ENCODE data around the gene CFAP410.

CFAP410 gene

GRCh38 chr21:44338971-44339910, at the start of gene CFAP410:
Gene CFAP410, minus strand, starts transcription at chr21:44339390. Its CDS starts 196 bp downstream, at chr21:44339194.
- DNase-seq: peak; percentile 97

GRCh38 chr21:44384968-44385367, 45.8 kb upstream of the CFAP410 start:
- DNase-seq: no peak

- no peak for DNase-seq
Measured at GRCh38 chr21:44383216-44383615, 44.0 kb upstream of the CFAP410 start.

GRCh38 chr21:44382536-44382935, 43.3 kb upstream of the CFAP410 start:
- no peak for DNase-seq

- DNase-seq: no peak
Measured at GRCh38 chr21:44381874-44382273, 42.7 kb upstream of the CFAP410 start.

GRCh38 chr21:44380876-44381275, 41.7 kb upstream of the CFAP410 start:
- no peak for DNase-seq

- no peak for DNase-seq
Measured at GRCh38 chr21:44379991-44380865, 41.0 kb upstream of the CFAP410 start.

- no peak for DNase-seq
Measured at GRCh38 chr21:44379515-44379848, 40.3 kb upstream of the CFAP410 start.

- no peak for DNase-seq
Measured at GRCh38 chr21:44378646-44379514, 39.7 kb upstream of the CFAP410 start.

- no peak for DNase-seq
Measured at GRCh38 chr21:44377922-44378645, 38.9 kb upstream of the CFAP410 start.

- DNase-seq: no peak
Measured at GRCh38 chr21:44377201-44377921, 38.2 kb upstream of the CFAP410 start.

GRCh38 chr21:44376606-44377005, 37.4 kb upstream of the CFAP410 start:
- no peak for DNase-seq

GRCh38 chr21:44375761-44376241, 36.6 kb upstream of the CFAP410 start:
- no peak for DNase-seq

- DNase-seq: no peak
Measured at GRCh38 chr21:44375281-44375651, 36.1 kb upstream of the CFAP410 start.

GRCh38 chr21:44374601-44375280, 35.6 kb upstream of the CFAP410 start:
- DNase-seq: no peak

GRCh38 chr21:44372616-44373015, 33.4 kb upstream of the CFAP410 start:
- DNase-seq: no peak

- DNase-seq: no peak
Measured at GRCh38 chr21:44371596-44371995, 32.4 kb upstream of the CFAP410 start.

GRCh38 chr21:44370786-44371410, 31.7 kb upstream of the CFAP410 start:
- no peak for DNase-seq

- no peak for DNase-seq
Measured at GRCh38 chr21:44370027-44370735, 31.0 kb upstream of the CFAP410 start.
